ENCODE measurements around the gene NEK1. TPM values are rescaled to one million over a fixed set of nuclear protein-coding genes. Genes with fewer than 3 reads are reported as not detected.

Gene NEK1
- total and polyA plus RNA-seq, 2 of the 13 experiments (the other 11 are each of a cell fraction or from before 2014, with no cell fraction given) = 2.9 to 5.4 TPM

DNA sequence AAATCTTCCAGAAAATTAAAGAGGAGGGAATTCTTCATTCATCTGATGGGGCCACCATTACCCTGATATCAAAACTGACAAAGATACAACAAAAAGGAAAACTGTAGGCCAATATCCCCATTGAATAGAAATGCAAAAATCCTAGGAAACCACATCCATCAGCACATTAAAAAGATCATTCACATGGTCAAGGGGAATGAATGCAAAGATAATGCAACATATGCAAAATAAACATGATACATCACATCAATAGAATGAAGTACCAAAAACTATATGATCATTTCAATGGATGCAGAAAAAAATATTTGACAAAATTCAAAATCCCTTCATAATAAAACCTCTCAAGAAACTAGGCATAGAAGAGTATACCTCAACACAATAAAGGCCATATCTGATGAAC, 232.7 kb downstream of the NEK1 start:
- no peaks in the 10 kb centered on the region for H3K79me2 ChIP-seq (ENCODE audit: insufficient read depth, low read length)
- no peaks in the 10 kb centered on the region for H3K36me3 ChIP-seq (replicated peaks in 1 of 2; ENCODE audit: control insufficient read depth in 1 of 2, insufficient read depth in 2 of 2, low read length in 2 of 2)
- H3K4me1 ChIP-seq (ENCODE audit: insufficient read depth, low read length) = no peaks in the 10 kb centered on the region
- no peak overlapping the region for H2AFZ ChIP-seq (ENCODE audit: low read length)
- no TSS peak for BruUV-seq (replicated peaks)
- H3K4me2 ChIP-seq (ENCODE audit: low read depth, low read length) = no peak overlapping the region
- H3K9ac ChIP-seq (ENCODE audit: insufficient read depth, low read depth, low read length) = no peak overlapping the region
- intact Hi-C loops (cut with micrococcal nuclease; ENCODE audit: unreplicated experiment) = no loop called here
- FAIRE-seq = no peak
- ChIA-PET CTCF (ENCODE audit: low intra/inter-chr PET ratio, low total read pairs) (no interaction called here), POLR2A (no interaction called here)
- H4K20me1 ChIP-seq (ENCODE audit: insufficient read depth, low read length) = no peaks in the 10 kb centered on the region
- H3K27ac ChIP-seq (ENCODE audit: extremely low read length, insufficient read depth, low read length) = no peak overlapping the region
- no peak overlapping the region for H3K4me3 ChIP-seq (replicated peaks in 1 of 3; ENCODE audit: insufficient read depth in 1 of 3, low read depth in 2 of 3, low read length in 3 of 3)
- in situ Hi-C loops (cut with HindIII; ENCODE audit: extremely low pct_ligation_motif_present, low pct_unique_long_range_greater_than_20kb) = no loop called here
- no peaks in the 10 kb centered on the region for H3K27me3 ChIP-seq (ENCODE audit: control insufficient read depth in 1 of 2, insufficient read depth in 2 of 2, low read length in 2 of 2)
- no peak for DNase-seq (ENCODE audit: low spot score)
- TF ChIP-seq, protein P1, sequence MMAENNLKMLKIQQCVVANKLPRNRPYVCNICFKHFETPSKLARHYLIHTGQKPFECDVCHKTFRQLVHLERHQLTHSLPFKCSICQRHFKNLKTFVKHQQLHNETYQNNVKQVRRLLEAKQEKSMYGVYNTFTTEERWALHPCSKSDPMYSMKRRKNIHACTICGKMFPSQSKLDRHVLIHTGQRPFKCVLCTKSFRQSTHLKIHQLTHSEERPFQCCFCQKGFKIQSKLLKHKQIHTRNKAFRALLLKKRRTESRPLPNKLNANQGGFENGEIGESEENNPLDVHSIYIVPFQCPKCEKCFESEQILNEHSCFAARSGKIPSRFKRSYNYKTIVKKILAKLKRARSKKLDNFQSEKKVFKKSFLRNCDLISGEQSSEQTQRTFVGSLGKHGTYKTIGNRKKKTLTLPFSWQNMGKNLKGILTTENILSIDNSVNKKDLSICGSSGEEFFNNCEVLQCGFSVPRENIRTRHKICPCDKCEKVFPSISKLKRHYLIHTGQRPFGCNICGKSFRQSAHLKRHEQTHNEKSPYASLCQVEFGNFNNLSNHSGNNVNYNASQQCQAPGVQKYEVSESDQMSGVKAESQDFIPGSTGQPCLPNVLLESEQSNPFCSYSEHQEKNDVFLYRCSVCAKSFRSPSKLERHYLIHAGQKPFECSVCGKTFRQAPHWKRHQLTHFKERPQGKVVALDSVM (CRISPR knock-in tag; IDR thresholded peaks at IDR 0.05) = no peak
- TF ChIP-seq MAFF (IDR thresholded peaks at IDR 0.05; ENCODE audit: low read depth, low read length) (peak; percentile 70), ZNF382 (CRISPR knock-in tag; IDR thresholded peaks at IDR 0.05; ENCODE audit: borderline replicate concordance) (no peak), MAFK (conservative IDR thresholded peaks at IDR 0.05 in 1 of 2, IDR thresholded peaks at IDR 0.05 in 1 of 2; ENCODE audit: low read length in 2 of 2) (peak; percentile 57 to 64; a peak in 3 of 4 replicates)
- ATAC-seq = no peak
- H3K9me3 ChIP-seq (ENCODE audit: low read length) = peaks cover 16% of the 10 kb centered on the region

DNA sequence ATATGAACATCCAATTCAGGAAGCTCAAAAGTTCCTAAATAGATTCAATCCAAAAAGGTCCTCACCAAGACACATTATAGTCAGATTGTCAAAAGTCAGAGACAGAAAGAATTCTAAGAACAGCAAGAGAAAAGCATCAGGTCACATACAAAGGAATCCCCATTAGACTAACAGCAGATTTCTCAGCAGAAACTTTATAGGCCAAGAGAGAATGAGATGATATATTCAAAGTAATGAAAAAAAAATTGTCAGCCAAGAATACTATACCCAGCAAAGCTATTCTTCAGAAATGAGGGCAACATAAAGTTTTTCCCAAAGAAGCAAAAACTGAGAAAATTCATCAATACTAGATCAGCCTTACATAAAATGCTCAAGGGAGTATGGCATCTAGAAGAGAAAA, 235.0 kb downstream of the NEK1 start:
- H2AFZ ChIP-seq (ENCODE audit: low read length) = no peak overlapping the region
- H3K4me3 ChIP-seq (replicated peaks in 1 of 3; ENCODE audit: insufficient read depth in 1 of 3, low read depth in 2 of 3, low read length in 3 of 3) = no peak overlapping the region
- H3K4me2 ChIP-seq (ENCODE audit: low read depth, low read length) = no peak overlapping the region
- no peaks in the 10 kb centered on the region for H4K20me1 ChIP-seq (ENCODE audit: insufficient read depth, low read length)
- ATAC-seq (no peak), FAIRE-seq (no peak), DNase-seq (ENCODE audit: low spot score) (no peak)
- no peak overlapping the region for H3K9ac ChIP-seq (ENCODE audit: insufficient read depth, low read depth, low read length)
- no peaks in the 10 kb centered on the region for H3K4me1 ChIP-seq (ENCODE audit: insufficient read depth, low read length)
- no peak overlapping the region for H3K27ac ChIP-seq (ENCODE audit: extremely low read length, insufficient read depth, low read length)
- peaks cover 16% of the 10 kb centered on the region for H3K9me3 ChIP-seq (ENCODE audit: low read length)
- CTCF ChIA-PET (ENCODE audit: low intra/inter-chr PET ratio, low total read pairs) = no interaction called here
- no peaks in the 10 kb centered on the region; a peak in 1 of 5 replicates for H3K27me3 ChIP-seq (ENCODE audit: control insufficient read depth in 1 of 2, insufficient read depth in 2 of 2, low read length in 2 of 2)
- in situ Hi-C loops (cut with HindIII; ENCODE audit: extremely low pct_ligation_motif_present, low pct_unique_long_range_greater_than_20kb) (no loop called here), intact Hi-C loops (cut with micrococcal nuclease; ENCODE audit: unreplicated experiment) (no loop called here)
- BruUV-seq (replicated peaks) = no TSS peak
- H3K79me2 ChIP-seq (ENCODE audit: insufficient read depth, low read length) = no peaks in the 10 kb centered on the region
- POLR2A ChIA-PET = no interaction called here
- H3K36me3 ChIP-seq (replicated peaks in 1 of 2; ENCODE audit: control insufficient read depth in 1 of 2, insufficient read depth in 2 of 2, low read length in 2 of 2) = no peaks in the 10 kb centered on the region
- TF ChIP-seq GABPA (IDR thresholded peaks at IDR 0.05; ENCODE audit: low read depth, low read length) = no peak
- TF ChIP-seq GABPA (CRISPR knock-in tag; IDR thresholded peaks at IDR 0.05; ENCODE audit: low read depth) = no peak
- TF ChIP-seq ZNF337 (CRISPR knock-in tag; IDR thresholded peaks at IDR 0.05; ENCODE audit: borderline replicate concordance, low read depth) = no peak
- TF ChIP-seq IRX3 (CRISPR knock-in tag; IDR thresholded peaks at IDR 0.05; ENCODE audit: borderline replicate concordance, low read depth) = no peak
- TF ChIP-seq NFKB2 (CRISPR knock-in tag; IDR thresholded peaks at IDR 0.05; ENCODE audit: borderline replicate concordance) = no peak
- no peak for TF ChIP-seq ISL2 (CRISPR knock-in tag; IDR thresholded peaks at IDR 0.05)
- TF ChIP-seq, protein P2, sequence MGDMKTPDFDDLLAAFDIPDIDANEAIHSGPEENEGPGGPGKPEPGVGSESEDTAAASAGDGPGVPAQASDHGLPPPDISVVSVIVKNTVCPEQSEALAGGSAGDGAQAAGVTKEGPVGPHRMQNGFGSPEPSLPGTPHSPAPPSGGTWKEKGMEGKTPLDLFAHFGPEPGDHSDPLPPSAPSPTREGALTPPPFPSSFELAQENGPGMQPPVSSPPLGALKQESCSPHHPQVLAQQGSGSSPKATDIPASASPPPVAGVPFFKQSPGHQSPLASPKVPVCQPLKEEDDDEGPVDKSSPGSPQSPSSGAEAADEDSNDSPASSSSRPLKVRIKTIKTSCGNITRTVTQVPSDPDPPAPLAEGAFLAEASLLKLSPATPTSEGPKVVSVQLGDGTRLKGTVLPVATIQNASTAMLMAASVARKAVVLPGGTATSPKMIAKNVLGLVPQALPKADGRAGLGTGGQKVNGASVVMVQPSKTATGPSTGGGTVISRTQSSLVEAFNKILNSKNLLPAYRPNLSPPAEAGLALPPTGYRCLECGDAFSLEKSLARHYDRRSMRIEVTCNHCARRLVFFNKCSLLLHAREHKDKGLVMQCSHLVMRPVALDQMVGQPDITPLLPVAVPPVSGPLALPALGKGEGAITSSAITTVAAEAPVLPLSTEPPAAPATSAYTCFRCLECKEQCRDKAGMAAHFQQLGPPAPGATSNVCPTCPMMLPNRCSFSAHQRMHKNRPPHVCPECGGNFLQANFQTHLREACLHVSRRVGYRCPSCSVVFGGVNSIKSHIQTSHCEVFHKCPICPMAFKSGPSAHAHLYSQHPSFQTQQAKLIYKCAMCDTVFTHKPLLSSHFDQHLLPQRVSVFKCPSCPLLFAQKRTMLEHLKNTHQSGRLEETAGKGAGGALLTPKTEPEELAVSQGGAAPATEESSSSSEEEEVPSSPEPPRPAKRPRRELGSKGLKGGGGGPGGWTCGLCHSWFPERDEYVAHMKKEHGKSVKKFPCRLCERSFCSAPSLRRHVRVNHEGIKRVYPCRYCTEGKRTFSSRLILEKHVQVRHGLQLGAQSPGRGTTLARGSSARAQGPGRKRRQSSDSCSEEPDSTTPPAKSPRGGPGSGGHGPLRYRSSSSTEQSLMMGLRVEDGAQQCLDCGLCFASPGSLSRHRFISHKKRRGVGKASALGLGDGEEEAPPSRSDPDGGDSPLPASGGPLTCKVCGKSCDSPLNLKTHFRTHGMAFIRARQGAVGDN (CRISPR knock-in tag; IDR thresholded peaks at IDR 0.05) = no peak
- TF ChIP-seq HNRNPH1 (optimal IDR thresholded peaks at IDR 0.05; ENCODE audit: low read depth, low read length) = no peak

All from HepG2 (cell line).